GM19351 (cell line): ENCODE data around the gene EGFR.

Experiments used
- ATAC-seq: cut with Tn5 transposase; IDR thresholded peaks from one replicate; pipeline ENCODE4 v1.9.1; 2021; ENCODE audit warnings: mild to moderate bottlenecking, moderate library complexity; ENCODE audit not compliant: unreplicated experiment

Gene EGFR

GRCh38 chr7:55181762-55182161 lies 162.9 kb downstream of the EGFR start:
- ATAC-seq: no peak

GRCh38 chr7:55183897-55184296 lies 165.1 kb downstream of the EGFR start:
- ATAC-seq: no peak

GRCh38 chr7:55185321-55185802 lies 166.5 kb downstream of the EGFR start:
- peak; percentile 44 for ATAC-seq

- ATAC-seq: no peak
Observed at GRCh38 chr7:55185941-55186609, 167.3 kb downstream of the EGFR start.

- no peak for ATAC-seq
Observed at GRCh38 chr7:55187701-55188491, 169.1 kb downstream of the EGFR start.

- no peak for ATAC-seq
Observed at GRCh38 chr7:55188590-55189138, 169.8 kb downstream of the EGFR start.

- ATAC-seq: no peak
Observed at GRCh38 chr7:55189146-55189766, 170.4 kb downstream of the EGFR start.

GRCh38 chr7:55189878-55190436 lies 171.1 kb downstream of the EGFR start:
- no peak for ATAC-seq

- no peak for ATAC-seq
Observed at GRCh38 chr7:55190511-55191160, 171.8 kb downstream of the EGFR start.

GRCh38 chr7:55191161-55191925 lies 172.5 kb downstream of the EGFR start:
- no peak for ATAC-seq

GRCh38 chr7:55191926-55192692 lies 173.3 kb downstream of the EGFR start:
- ATAC-seq: no peak

GRCh38 chr7:55192723-55193122 lies 173.9 kb downstream of the EGFR start:
- no peak for ATAC-seq

- ATAC-seq: no peak
Observed at GRCh38 chr7:55193245-55193644, 174.4 kb downstream of the EGFR start.

- no peak for ATAC-seq
Observed at GRCh38 chr7:55194522-55194921, 175.7 kb downstream of the EGFR start.

GRCh38 chr7:55198634-55199392 lies 180.0 kb downstream of the EGFR start:
- ATAC-seq: no peak

GRCh38 chr7:55199418-55199817 lies 180.6 kb downstream of the EGFR start:
- no peak for ATAC-seq

GRCh38 chr7:55200441-55200840 lies 181.6 kb downstream of the EGFR start:
- ATAC-seq: no peak

GRCh38 chr7:55202150-55202913 lies 183.5 kb downstream of the EGFR start:
- ATAC-seq: no peak
